HG03064 (cell line): ENCODE measurements around the gene OPN3.

Experiments used
- ATAC-seq: cut with Tn5 transposase; IDR thresholded peaks from one replicate; pipeline ENCODE4 v1.9.1; 2021; ENCODE audit warnings: low read depth; ENCODE audit not compliant: unreplicated experiment

Gene OPN3

DNA sequence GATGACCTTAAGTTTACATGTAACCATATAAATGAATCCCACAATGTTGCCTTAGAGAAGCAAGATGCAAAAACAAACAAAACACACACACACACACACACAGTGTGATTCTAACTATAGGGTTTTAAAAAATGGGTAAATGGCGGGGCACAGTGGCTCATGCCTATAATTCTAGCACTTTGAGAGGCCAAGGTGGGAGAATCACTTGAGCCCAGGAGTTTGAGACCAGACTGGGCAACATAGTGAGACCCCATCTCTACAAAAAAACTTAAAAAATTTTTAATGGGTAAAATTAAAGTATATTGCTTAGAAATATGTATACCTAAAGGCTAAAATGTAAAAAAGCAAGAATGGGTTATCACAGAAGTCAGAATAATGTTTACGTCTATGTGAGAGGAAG lies 92.2 kb downstream of the OPN3 start:
- ATAC-seq = no peak
